ENCODE measurements around the gene RUNX3.

Gene RUNX3

GRCh38 chr1:24929398-24930259, 447 bp downstream of the RUNX3 start:
- peak; percentile 79 to 80 for DNase-seq

GRCh38 chr1:24928689-24929397, 1.2 kb downstream of the RUNX3 start:
- Mint-ChIP-seq H3K9me3 (no peaks in the 10 kb centered on the region), H3K27ac (peak overlapping the region; percentile 91 to 98), H3K4me3 (peak overlapping the region; percentile 96 to 98), H3K4me1 (peaks cover 76% of the 10 kb centered on the region), H3K27me3 (no peaks in the 10 kb centered on the region)
- DNase-seq, result peak; percentile 68 to 73
- ATAC-seq, result peak; percentile 6

More at GRCh38 chr1:24929398-24930259, 447 bp downstream of the RUNX3 start:
- Mint-ChIP-seq H3K9me3 (no peaks in the 10 kb centered on the region), H3K4me3 (peak overlapping the region; percentile 96 to 98), H3K27me3 (no peaks in the 10 kb centered on the region), H3K27ac (peak overlapping the region; percentile 91 to 95), H3K4me1 (peaks cover 76% of the 10 kb centered on the region)
- ATAC-seq, result peak; percentile 32

GRCh38 chr1:24927988-24928688, 1.9 kb downstream of the RUNX3 start:
- H3K9me3 Mint-ChIP-seq, result no peaks in the 10 kb centered on the region
- H3K4me3 Mint-ChIP-seq, result peak overlapping the region; percentile 96 to 98
- H3K27me3 Mint-ChIP-seq, result no peaks in the 10 kb centered on the region
- no peak for DNase-seq
- H3K27ac Mint-ChIP-seq, result peak overlapping the region; percentile 91 to 98
- ATAC-seq, result no peak
- peaks cover 76% of the 10 kb centered on the region for H3K4me1 Mint-ChIP-seq

- Mint-ChIP-seq H3K9me3 (no peaks in the 10 kb centered on the region), H3K27ac (peak overlapping the region in 1 of 2 donors; percentile 98), H3K4me3 (peak overlapping the region; percentile 96 to 98), H3K4me1 (peaks cover 76% of the 10 kb centered on the region), H3K27me3 (no peaks in the 10 kb centered on the region)
- no peak for ATAC-seq
- no peak for DNase-seq
These were observed 2.6 kb downstream of the RUNX3 start for GRCh38 chr1:24927473-24927872.

DNA sequence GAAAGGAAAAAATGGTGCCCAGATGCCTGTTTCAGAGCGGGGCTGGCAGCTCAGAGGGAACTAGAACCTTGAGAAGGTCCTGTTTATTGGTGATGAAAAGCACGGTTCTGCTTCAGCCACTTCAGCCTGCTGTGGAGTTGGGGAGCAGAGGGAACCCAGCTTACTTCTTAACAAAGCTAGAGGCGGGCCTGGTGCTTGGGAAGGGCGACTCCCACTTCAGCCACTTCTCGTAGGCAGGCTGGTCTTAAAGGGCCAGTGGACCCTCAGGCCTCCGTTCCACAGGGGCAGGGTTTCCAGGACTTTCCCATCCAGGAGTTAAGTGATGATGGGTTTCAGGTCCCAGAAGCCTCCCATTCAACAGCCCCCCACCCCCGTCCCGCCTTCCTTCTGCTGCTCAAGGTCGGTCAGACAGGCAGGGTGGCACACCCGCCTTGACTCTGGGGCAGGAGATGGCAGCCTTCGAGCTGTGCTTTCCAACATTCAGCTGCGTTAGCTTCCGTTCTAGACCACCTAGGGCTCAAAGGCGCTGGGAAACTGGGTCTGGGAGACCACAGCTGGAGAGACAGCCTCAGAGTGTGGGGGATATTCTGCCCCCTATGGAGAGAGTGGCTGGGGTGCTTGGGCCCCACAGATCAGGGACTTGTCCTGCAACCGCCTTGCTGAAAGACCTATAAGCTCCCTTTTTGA, 3.4 kb downstream of the RUNX3 start:
- ATAC-seq (no peak), DNase-seq (no peak)
- peak overlapping the region; percentile 96 to 98 for H3K4me3 Mint-ChIP-seq
- H3K9me3 Mint-ChIP-seq, result no peaks in the 10 kb centered on the region
- H3K4me1 Mint-ChIP-seq, result peaks cover 78% of the 10 kb centered on the region
- H3K27me3 Mint-ChIP-seq, result no peaks in the 10 kb centered on the region
- peak overlapping the region in 1 of 2 donors; percentile 86 for H3K27ac Mint-ChIP-seq

DNA sequence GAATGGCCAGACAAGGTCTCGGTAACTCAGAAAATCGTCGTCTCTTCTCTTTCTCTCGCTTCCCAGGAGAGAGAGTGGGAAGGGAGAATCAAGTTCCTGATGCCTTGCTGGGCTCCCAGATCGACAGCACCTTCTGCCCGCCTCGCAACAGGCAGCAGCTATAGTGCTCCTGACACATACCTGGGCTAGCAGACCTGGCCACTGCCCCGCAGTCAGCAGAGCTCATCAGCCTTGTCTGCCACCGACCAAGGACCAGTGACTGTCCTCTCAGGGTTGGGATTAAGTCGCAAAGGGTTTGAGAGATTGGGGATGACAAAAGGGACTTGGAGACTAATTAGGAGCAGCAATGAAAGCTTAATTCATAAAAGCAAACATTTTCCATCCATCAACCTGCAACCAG, 4.1 kb downstream of the RUNX3 start:
- peak overlapping the region; percentile 96 to 98 for H3K4me3 Mint-ChIP-seq
- DNase-seq (no peak), ATAC-seq (no peak)
- H3K27ac Mint-ChIP-seq, result peak overlapping the region; percentile 73 to 86
- H3K9me3 Mint-ChIP-seq, result no peaks in the 10 kb centered on the region
- peaks cover 78% of the 10 kb centered on the region for H3K4me1 Mint-ChIP-seq
- no peaks in the 10 kb centered on the region for H3K27me3 Mint-ChIP-seq

GRCh38 chr1:24925082-24925779, 4.8 kb downstream of the RUNX3 start:
- Mint-ChIP-seq H3K4me1 (peaks cover 78% of the 10 kb centered on the region), H3K27ac (peak overlapping the region; percentile 74 to 91), H3K9me3 (no peaks in the 10 kb centered on the region), H3K4me3 (peak overlapping the region; percentile 96 to 98), H3K27me3 (no peaks in the 10 kb centered on the region)
- DNase-seq (peak; percentile 66 to 82), ATAC-seq (peak; percentile 71)

GRCh38 chr1:24923485-24924113, 6.5 kb downstream of the RUNX3 start:
- Mint-ChIP-seq H3K27ac (peak overlapping the region; percentile 81 to 93), H3K4me1 (peaks cover 95% of the 10 kb centered on the region), H3K4me3 (peak overlapping the region; percentile 65 to 77), H3K9me3 (no peaks in the 10 kb centered on the region), H3K27me3 (no peaks in the 10 kb centered on the region)
- no peak for DNase-seq
- ATAC-seq, result peak; percentile 10

DNA sequence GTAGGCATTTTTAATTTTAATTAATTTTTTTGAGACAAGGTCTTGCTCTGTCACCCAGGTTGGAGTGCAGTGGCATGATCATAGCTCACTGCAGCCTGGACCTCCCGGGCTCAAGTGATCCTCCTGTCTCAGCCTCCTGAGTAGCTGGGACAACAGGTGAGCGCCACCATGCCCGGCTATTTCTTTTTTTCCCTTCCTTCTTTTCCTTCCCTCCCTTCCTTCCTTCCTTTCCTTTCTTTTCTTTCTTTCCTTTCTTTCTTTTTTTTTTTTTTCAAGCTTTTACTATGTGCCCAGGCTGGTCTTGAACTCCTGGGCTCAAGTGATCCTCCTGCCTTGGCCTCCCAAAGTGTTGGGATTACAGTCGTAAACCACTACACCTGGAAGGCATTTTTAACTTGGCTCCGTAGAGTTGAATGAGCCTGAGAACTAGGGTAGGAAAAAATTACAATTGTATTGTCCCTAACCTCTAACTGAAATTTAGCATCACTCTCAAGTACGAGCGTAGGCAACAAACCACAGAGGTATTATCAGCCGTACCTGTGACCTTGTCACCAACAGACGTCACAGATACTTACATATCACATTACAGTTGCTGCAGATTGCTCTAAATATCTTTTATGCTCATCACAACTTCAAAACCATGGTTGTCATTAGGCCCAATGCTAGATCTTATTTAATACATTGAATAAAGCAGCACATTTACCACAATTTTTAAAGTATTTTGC, 8.0 kb downstream of the RUNX3 start:
- Mint-ChIP-seq H3K9me3 (no peaks in the 10 kb centered on the region), H3K27me3 (no peaks in the 10 kb centered on the region), H3K27ac (peak overlapping the region; percentile 92 to 99), H3K4me3 (peak overlapping the region; percentile 74 to 85), H3K4me1 (peaks cover 100% of the 10 kb centered on the region)
- ATAC-seq (peak; percentile 32), DNase-seq (no peak)

DNA sequence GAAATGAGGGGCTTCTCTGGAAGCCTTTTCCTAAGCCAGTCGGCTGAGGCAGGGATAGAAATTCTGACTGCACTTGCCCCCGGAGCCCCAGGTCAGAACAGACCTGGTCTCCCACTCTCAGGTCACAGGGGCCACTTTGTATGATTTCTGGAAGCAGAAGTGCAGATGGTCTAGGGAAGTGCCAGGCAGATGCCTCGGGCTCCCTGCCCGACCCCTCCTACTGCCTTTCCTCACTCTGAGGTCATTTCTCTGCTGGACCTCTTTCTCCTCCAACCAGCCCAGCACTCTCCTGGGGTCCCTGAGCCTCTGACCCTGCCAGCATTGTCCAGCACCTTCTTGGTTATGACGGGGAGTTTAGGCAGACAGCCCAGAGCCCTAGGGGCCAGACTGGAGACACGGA, 8.7 kb downstream of the RUNX3 start:
- no peaks in the 10 kb centered on the region for H3K27me3 Mint-ChIP-seq
- peak overlapping the region; percentile 60 to 74 for H3K4me3 Mint-ChIP-seq
- no peaks in the 10 kb centered on the region for H3K9me3 Mint-ChIP-seq
- no peak for DNase-seq
- peaks cover 100% of the 10 kb centered on the region for H3K4me1 Mint-ChIP-seq
- peak overlapping the region; percentile 88 to 99 for H3K27ac Mint-ChIP-seq
- ATAC-seq, result no peak

DNA sequence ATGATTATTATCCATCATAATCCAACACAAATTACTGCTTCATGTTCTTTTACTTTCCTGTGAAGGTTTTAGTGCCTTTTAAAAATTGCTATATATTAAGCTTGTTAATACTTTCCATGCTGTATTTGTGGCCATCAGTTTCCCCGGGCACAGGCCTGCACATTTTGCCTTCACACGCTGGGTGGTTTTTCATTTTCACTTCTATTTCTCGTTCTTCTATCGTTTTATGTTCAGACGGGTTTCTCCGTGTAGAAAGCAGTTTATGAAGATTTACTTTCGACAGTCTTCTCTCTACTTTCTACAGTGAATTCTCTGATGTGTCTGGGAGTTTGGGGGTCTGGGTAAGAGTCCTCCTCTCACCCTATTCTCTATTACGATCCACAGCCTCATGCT, 9.5 kb downstream of the RUNX3 start:
- peak overlapping the region; percentile 53 to 99 for H3K27ac Mint-ChIP-seq
- peak overlapping the region; percentile 60 to 74 for H3K4me3 Mint-ChIP-seq
- H3K27me3 Mint-ChIP-seq, result no peaks in the 10 kb centered on the region
- DNase-seq (no peak), ATAC-seq (no peak)
- H3K9me3 Mint-ChIP-seq, result no peaks in the 10 kb centered on the region
- peaks cover 100% of the 10 kb centered on the region for H3K4me1 Mint-ChIP-seq

GRCh38 chr1:24919791-24920532, 10.1 kb downstream of the RUNX3 start:
- Mint-ChIP-seq H3K4me3 (peak overlapping the region; percentile 39 to 74), H3K27ac (peak overlapping the region; percentile 53 to 99), H3K27me3 (no peaks in the 10 kb centered on the region), H3K4me1 (peaks cover 100% of the 10 kb centered on the region), H3K9me3 (no peaks in the 10 kb centered on the region)
- DNase-seq (no peak), ATAC-seq (no peak)

DNA sequence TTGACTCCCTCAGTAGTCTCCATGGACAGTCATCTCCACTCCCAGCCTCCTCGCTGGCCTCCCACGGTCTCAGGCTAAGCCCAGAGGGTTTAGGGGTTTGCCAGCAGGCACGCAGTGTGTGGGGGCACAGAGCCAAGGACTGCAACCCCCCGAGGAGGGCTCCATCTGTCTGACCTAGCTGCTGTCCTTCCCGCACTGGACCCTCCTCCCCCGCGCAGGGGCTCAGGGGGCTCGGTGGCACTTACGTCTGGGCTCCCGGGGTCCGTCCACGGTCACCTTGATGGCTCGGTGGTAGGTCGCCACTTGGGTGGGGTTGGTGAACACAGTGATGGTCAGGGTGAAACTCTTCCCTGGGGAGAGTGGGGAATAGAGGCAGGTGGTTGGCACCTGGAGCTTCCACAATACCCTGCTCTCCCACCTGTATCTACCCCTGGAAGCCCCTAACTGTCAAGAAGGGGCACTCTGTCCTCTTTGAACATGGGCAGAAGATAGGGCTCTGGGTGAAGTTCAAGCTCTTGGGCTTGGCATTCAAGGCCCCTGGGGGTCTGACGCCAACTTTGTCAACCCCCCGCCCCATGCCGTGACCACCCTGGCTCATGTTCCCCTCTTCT, 11.0 kb downstream of the RUNX3 start:
- Mint-ChIP-seq H3K27ac (peak overlapping the region in 1 of 2 donors; percentile 90), H3K4me1 (peaks cover 100% of the 10 kb centered on the region), H3K4me3 (peak overlapping the region in 1 of 2 donors; percentile 2), H3K9me3 (no peaks in the 10 kb centered on the region), H3K27me3 (no peaks in the 10 kb centered on the region)
- DNase-seq (no peak), ATAC-seq (no peak)

Measured in stimulated activated naive CD8-positive, alpha-beta T cell treated with anti-CD3 and anti-CD28 coated beads, Interleukin-15, amount 100 ng/mL, for 72 hours (primary cell).